GM21786 (cell line): Measurements from ENCODE around the gene FBXO10.

Experiments used
- ATAC-seq: cut with Tn5 transposase; IDR thresholded peaks from one replicate; pipeline ENCODE4 v1.9.1; 2021; ENCODE audit not compliant: unreplicated experiment

FBXO10 gene

DNA sequence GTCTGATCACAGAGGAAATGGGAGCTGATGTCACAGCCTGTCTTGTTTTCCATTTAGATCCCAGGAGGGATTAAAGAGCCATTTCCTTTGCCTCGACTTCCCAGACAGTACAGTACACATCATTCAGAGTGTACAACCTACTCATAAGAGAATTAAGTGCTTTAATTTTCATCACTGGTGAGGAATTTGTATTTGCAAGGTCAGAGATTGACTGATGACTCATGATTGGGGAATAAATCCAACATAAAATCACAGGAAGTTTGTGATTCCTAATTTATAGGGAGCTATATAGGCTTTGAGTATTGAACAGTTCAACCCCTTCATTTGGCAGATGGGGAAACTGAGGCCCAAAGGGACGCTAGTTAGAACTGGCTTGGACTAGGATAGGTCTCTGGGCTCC, 20.3 kb upstream of the FBXO10 start:
- no peak for ATAC-seq

DNA sequence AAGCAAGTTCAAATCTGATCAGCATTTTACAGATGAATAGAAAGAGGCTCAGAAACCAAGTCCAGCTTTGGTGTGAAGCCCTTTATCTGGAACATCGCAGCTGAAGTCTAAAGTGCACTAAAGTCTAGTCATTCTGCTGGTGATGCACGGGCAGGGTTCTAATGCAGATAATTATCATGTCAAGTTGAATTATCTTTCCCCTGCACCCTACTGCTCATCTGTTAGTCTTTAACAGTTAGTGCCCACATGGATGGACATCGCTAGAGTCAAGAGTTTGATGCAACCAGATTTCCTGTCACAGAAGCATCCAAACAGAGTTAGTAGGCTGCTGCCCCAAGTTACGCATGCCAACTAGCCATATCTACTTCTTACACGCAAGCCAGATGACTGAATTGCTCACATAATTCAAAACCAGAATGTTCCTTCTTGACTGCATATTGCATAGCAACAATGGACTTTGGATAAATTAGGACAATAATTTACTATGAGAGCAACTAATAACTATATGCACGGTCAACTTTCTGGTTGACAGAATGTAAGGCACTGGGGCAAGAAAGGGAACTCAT, 17.8 kb upstream of the FBXO10 start:
- ATAC-seq: no peak

DNA sequence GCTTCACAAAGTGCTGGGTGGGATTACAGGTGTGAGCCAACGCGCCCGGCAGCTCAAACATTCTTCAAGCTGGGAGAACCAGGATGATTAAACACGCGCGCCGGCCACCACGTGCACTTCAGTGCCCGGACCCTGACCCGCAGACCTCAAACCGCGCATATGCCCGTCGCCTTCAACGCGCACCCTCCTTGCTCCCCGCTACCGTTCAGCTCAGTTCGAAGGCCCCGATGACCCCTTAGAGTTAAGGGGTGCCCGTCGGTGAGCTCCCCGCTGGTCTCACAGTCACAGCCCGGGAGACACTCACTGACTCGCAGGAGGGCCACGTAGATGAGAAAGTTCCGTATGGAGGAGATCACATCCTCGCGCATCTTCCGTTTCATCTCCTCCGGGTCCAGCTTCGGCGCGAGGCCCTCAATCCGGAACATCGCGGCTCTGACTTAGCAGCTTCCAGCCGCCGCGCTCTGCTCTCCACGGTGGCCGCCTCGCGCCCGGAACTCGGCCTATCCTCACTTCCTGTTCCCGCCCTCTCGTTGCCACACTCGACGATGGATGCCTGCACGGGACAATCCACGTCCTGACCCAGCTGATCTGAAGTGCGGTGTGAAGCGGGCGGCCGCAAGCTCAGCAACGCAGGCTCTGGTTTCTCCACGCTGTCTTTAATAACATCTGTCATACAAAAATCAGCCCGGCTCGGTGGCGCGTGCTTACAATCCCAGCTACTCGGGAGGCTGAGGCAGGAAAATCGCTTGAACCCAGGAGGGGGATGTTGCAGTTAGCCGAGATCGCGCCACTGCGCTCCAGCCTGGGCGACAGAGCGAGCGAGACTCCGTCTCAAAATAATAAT, 16.1 kb upstream of the FBXO10 start, which contains the start of gene TOMM5:
Gene TOMM5 (minus strand): TSS at position 490 of the 844 bp plus-strand sequence. CDS start 65 bp downstream, at position 425.
- peak; percentile 85 for ATAC-seq

DNA sequence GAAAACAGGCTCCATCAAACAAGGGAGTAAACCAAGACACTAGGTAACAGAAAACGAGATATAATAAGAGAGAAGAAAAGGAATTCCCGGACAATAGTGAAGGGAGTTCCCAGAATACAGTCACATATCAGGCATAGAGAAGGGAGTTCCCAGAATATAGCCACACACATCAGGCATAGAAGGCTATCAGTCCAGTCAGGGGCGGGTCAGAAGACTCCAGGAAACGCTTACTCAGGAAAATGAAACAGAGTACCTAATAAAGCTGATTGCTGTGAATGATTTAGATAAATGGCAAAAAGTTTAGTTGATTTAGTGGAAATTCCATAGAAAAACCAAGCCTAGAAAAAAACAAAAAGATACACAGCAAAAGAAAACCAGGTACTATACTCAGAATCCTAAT, 11.3 kb upstream of the FBXO10 start:
- no peak for ATAC-seq

DNA sequence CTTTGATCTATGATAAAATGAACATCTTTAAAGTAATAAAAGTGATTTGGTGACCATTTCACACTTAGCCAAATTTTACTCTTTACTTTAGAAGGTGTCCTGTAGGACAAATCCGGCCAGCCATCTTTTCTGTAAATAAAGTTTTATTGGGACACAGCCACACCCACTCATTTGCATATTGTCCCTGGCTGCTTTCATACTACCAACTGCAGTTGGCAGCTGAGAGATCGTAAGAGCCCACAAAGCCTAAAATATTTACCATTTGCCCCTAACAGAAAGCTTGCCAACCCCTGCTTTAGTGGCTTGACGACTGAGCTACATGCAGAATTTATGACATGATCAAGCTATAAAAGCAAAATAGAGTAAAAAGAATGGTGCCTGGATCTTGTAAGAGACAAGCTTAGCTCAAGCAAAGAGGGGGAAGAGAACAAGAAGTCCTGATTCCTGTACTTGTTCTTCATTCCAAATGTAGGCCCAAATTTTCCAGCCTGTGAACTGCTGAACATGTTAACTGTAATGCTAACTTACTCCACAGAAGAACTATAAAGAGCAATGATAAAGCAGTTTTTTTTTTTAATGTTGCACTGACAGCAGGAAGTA, 7.4 kb upstream of the FBXO10 start:
- no peak for ATAC-seq

DNA sequence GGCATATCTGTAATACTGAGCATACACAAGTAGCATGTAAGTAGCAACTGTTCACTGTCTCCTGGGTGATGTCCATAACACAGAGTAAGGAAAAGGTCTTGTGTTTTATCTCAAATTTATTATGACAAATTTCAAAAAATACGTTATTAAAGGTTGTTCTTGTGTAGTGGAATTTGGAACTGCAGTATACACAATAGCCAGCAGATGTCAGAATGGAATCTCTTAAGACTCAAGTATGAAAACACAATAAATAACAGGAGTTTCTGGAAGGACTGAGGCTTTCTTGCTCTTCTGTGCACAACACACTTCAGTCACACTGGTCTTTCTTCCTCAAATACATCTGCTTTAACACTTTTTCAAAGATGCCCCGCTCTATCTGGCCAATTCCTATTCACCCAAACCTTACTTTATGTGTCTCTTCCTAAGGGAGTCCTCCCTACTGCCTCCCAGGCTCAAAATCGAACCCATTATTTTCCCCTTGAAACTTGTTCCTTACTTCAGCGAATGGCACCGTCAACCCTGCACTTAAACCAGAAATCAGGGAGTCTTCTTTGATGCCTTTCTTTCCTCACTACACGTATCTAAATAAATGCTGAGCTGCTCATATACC, 6.5 kb upstream of the FBXO10 start:
- ATAC-seq: no peak

DNA sequence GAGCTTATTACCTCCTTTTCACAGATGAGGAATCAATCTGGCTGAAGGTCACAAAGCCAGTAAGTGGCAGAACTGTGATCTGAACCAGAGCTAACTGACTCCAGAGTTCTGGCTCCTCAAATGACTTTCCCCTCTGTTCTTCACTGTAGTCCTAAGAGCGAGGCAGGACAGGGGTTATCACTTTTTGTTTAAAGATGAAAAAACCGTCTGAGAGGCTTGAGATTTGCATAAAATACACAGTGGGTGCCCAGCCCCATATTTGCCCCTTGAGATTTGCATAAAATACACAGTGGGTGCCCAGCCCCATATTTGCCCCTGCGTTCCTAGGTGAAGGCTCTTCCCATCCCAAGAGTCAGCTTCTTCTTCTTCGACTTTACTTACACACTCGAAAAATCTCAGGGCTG, 667 bp downstream of the FBXO10 start:
- peak; percentile 60 for ATAC-seq

DNA sequence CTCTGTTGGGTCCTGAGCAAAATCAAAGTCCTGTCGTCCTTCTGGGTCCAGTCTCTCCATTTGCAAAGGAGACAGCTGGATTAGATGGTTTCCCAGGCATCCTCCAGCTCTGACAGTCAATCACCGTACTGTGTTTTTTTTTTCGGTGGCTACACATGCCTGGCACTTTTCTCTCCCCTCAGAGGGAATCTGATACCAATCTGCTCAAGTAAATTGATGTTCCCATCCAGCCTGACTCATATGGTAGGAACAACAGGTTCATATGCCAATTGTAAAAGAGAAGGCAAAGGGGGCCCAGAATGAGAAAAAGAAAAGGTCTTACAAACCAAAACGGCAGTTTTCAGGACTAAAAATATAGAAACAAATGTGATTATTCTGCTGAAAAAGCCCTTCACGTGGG, 1.2 kb downstream of the FBXO10 start:
- ATAC-seq: no peak

DNA sequence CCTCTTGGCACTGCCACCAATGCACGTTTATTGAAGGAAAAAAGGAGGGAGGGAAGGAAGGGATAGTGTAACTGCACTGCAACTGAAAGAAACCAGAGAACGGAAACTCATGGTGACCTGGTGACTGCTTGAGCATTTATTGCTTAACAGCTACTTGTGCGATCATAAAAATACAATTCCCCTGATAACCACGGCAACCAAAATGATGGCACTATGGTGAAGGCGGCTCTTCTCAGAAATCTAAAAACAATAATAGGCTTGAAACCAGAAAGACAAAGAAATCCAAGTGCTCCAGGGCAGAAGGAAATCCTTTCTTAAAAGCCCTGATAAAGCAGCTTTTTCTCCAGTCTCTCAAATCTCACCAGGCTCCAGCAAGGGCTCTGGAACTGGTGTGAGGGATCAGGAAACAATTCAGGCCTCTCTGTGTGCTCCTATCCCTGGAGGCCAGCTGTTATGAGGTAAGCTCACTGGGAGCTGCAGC, 1.9 kb downstream of the FBXO10 start:
- no peak for ATAC-seq

DNA sequence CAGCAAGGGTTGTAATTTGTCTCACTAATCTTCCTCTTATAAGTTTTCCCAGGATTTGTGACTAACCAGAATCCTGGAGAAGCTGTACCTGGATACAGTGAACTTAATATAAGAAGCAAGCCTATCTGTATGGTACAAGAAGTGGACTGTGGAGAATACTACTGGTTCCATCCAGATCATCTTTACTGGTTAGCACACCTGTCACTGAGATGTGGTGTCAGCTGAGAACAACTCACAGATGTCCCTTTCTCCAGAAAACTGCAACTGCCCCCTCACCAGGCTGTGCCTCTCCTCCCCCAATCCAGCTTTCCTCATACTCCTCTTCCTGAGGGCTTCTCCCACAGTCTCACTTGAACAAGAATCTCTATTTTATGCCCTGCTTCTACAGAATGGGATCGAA, 4.9 kb downstream of the FBXO10 start:
- no peak for ATAC-seq

DNA sequence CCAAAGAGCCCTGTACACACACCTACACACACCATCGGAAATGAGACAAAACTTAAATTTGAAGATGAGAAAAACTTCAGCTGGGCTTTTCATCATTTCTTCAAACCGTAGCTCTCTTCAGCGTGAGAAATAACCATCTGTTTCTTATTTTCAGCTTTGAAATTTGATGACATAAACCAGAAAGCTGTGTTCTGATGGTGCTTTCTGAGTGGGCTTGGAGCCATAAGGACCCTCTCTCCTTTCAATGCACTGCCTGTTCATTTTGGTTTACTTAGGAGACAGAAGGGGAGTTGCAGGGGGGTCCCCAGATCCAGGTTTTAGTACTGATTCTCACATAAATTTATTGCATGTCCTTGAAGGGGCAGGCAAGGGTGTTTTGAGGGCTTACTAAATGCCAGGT, 9.5 kb downstream of the FBXO10 start:
- ATAC-seq: no peak

DNA sequence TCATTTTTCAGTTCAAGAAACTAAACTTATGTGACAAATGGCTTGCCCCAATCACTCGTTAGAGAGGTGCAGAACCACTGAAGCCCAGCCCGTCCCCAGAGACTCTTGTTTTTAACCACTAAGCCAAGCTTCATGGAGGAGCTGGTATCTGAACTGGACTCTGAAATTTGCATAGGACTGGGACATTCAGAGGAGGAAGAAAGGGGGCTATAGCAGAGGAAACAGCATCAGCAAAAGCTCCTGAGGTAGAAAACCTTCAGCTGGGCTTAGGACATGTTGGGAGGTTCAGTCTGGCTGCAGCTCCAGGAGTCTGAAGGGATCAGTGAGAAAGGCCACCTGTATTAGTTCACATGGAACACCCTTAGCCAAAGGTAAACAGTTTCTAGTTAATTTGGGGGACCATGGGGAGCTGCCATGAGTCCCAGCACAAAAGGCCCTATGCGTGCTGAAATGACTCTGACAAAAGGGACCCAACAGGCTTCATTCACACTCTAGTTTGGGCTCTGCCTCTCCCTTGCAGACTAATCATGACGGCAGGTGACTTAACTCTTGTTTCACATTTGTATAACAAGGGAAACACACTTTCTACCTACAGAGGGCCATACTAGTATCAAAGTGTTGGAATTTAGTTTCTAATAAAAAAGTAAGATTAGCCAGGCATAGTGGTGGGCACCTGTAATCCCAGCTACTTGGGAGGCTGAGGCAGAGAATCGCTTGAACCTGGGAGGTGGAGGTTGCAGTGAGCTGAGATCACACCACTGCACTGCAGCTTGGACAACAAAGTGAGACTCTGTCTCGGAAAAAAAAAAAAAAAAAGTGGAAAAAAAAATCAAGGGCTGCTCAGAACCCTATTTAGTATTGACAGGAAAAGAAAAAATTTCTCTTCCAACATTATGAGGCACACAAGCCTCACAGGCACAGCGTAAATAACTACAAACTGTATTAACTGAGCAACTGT, 10.2 kb downstream of the FBXO10 start:
- peak; percentile 75 for ATAC-seq

DNA sequence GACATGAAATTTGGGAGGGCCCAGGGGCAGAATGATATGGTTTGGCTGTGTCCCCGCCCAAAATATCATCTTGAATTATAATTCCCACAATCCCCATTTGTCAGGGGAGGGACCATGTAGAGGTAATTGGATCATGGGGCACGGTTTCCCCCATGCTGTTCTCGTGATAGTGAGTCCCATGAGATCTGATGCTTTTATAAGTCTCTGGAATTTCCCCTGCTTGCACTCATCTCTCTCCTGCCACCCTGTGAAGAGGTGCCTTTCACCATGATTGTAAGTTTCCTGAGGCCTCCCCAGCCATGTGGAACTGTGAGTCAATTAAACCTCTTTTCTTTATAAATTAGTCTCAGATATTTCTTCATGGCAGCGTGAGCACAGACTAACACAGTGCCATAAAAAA, 11.3 kb downstream of the FBXO10 start:
- ATAC-seq: no peak

DNA sequence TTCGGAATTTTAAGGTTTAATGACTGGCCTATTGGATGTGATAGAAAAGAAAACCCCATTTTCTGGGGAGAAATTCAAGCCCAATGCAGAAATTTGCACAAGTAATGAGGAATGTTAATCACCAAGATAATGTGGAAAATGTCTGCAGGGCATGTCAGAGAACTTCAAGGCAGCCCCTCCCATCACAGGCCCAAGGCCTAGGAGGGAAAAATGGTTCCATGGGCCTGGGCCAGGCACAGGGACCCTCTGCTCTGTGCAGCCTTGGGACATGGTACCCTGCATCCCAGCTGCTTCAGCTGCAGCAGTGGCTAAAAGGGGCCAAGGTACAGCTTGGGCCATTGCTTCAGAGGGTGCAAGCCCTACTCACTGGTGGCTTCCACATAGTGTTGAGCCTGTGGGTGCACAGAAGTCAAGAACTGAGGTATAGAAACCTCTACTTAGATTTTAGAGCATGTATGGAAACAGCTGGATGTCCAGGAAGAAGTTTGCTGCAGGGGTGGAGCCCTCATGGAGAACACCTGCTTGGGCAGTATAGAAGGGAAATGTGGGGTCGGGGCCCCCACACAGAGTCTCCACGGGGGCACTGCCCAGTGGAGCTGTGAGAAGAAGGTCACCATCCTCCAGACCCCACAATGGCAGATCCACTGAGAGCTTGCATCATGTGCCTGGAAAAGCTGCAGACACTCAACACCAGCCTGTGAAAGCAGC, 12.2 kb downstream of the FBXO10 start:
- no peak for ATAC-seq

DNA sequence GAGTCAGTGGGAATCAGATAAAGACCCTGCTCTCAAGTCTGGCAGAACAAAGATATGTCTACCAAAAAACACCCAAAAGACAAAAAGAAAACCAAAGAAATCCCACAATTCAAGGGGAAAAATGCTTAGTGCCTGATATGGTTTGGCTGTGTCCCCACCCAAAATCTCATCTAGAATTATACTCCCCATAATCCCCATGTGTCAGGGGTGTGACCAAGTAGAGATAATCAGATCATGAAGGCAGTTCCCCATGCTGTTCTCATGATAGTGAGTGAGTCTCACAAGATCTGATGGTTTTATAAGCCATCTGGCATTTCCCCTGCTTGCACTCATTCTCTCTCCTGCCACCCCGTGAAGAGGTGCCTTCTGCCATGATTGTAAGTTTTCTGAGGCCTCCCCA, 13.4 kb downstream of the FBXO10 start:
- no peak for ATAC-seq

DNA sequence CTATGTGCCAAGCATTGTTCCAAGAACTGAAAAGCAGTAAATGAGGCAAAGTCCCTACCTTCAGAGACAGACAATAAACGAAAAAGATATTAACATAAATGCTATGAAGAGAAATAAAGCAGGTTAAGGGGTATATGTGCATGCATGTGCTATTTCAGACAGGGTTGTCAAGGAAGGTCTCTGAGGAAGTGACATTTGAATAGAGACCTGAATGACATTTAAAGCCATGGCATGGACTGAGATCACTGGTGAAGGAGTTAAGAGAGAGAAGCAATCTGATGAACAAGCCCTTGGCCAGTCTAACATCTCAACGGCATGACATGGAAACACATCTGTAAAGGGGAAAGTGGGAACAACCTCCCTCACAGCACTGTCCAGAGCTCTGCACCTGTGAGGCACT, 14.5 kb downstream of the FBXO10 start:
- no peak for ATAC-seq

DNA sequence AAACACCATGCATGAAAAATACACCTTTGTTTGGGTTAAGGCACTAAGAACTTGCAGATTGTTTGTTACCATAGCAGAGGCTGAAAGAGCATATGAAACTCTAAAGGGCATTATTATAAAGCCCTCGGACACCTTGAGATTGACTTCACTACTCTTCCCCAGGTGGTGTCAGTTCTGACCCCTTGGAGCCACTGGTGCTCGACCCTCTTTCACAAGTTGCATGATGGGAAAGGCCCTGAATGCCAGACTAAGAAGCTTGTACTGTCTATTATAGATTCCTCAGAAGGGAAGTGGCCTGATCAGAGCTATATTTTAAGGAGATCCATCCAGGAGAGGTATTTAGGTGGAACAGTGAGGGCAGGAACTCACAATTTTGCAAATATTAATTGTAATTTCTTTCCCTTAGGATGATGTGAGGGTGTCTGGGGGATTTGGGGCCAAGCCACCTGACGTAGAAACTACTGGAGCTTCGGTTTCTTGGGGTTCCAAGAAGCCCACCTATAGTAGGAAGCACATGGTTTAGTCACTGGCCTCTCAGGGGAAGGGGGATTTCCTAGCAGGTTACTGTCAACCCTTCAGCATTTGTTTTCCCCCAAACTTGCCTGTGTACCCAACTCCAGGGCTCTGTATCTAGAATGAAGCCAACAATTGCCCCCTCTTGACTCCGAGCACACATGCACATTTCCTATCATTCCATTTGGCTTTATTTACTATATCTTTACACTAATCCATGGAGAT, 16.2 kb downstream of the FBXO10 start:
- no peak for ATAC-seq

DNA sequence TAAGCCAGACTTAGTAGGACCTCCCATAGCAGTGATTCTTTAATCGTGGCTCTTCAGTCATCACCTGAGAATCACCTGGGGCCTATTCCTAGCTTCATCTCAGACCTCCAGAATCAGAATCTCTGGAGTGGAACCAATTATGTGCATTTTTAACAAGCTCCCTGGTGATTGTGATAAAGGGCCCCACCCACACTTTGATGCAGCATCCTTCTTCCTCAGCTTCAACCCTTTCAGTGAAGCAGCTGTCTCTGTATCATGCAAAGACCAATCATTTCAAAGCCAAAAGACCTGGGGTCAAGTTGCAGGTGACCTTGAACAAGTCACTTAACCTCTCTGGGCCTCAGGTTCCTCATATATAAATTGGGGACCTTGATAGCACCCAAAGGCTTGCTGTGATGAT, 17.1 kb downstream of the FBXO10 start:
- no peak for ATAC-seq

DNA sequence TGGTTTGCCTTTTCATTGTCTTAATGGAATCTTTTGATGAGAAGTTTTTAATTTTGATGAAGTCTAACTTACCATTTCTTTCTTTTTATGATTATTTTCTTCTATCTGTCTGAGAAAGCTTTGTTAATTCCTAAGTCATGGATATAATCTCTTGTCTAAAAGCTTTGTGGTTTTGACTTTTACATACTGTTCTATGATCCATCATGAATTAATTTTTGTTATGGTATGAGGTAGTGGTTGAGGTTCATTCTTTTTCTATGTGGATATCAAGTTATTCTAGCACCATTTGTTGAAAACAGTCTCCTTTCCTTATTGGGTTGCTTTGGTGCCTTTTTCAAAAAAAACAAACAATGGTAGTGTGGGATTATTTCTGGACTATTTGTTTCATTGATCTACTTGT, 20.4 kb downstream of the FBXO10 start:
- ATAC-seq: no peak
